Epithelial cell of esophagus (primary cell): ENCODE results near the gene REM2.
A peak's percentile ranks its signal among the peaks of the same experiment; 100 is the strongest.
"Not testable (repeated sequence)": the region's sequence is repeated elsewhere in the genome, so short reads cannot be mapped to it uniquely, and the experiment has no call there.

ENCODE experiments used
- DNase-seq: peaks from one replicate; pipeline ENCODE4 v3.0.0; 2010; ENCODE audit warnings: low read depth
- H3K4me3 ChIP-seq: 2 replicates; pipeline ENCODE4 v1.5.1; 2011; ENCODE audit warnings: mild to moderate bottlenecking, low read length, control low read depth
- CTCF ChIP-seq: IDR thresholded peaks from 2 replicates; pipeline ENCODE4 v1.5.1; 2011; ENCODE audit warnings: low read depth, mild to moderate bottlenecking, low read length, control low read depth, inconsistent platforms; ENCODE audit not compliant: insufficient read depth; ENCODE audit errors: missing control alignments

The REM2 gene

GRCh38 chr14:22910916-22911315, 27.9 kb downstream of the REM2 start:
- no peak for TF ChIP-seq CTCF
- DNase-seq, result no peak
- no peak overlapping the region for H3K4me3 ChIP-seq

GRCh38 chr14:22914836-22915235, 31.8 kb downstream of the REM2 start:
- not testable (repeated sequence) for H3K4me3 ChIP-seq, DNase-seq

- peak; percentile 29 for DNase-seq
- no peak overlapping the region for H3K4me3 ChIP-seq
- no peak for TF ChIP-seq CTCF
These were observed 33.0 kb downstream of the REM2 start for GRCh38 chr14:22915886-22916521.

- TF ChIP-seq CTCF, result no peak
- peak; percentile 100 for DNase-seq
- peak within 1 kb of the TSS; percentile 99 for H3K4me3 ChIP-seq
These were observed 36.0 kb downstream of the REM2 start, which contains the start of gene RBM23 for GRCh38 chr14:22918804-22919600. RBM23 (minus strand) TSS chr14:22919149.

GRCh38 chr14:22919601-22919921, 36.5 kb downstream of the REM2 start:
- TF ChIP-seq CTCF, result no peak
- H3K4me3 ChIP-seq, result peak overlapping the region; percentile 11
- no peak for DNase-seq

GRCh38 chr14:22920697-22921096, 37.7 kb downstream of the REM2 start:
- H3K4me3 ChIP-seq, result no peak overlapping the region
- TF ChIP-seq CTCF, result no peak

GRCh38 chr14:22922294-22922693, 39.3 kb downstream of the REM2 start:
- no peak for DNase-seq
- no peak for TF ChIP-seq CTCF
- no peak overlapping the region for H3K4me3 ChIP-seq

More at GRCh38 chr14:22920697-22921096, 37.7 kb downstream of the REM2 start:
- DNase-seq, result no peak
